Esophagus muscularis mucosa (tissue), 4 donors: ENCODE measurements around the gene GRIK3. TPM values are rescaled to one million over a fixed set of nuclear protein-coding genes. Genes with fewer than 3 reads are reported as not detected.

Experiments
- DNase-seq: peaks from one replicate; pipeline ENCODE4 v3.0.0-alpha.2; 2017; ENCODE audit errors: extremely low spot score
- H3K27ac ChIP-seq, 4 donors: fragments of 200-600 bp; sonication (generic); replicated peaks in 1 of 4; 1 replicate in 3 of 4; 2 replicates in 1 of 4; pipeline ENCODE4 v1.5.1; 2016 to 2019; ENCODE audit warnings: mild to moderate bottlenecking in 1 of 4
- H3K27me3 ChIP-seq, 4 donors: fragments of 200-600 bp; sonication (generic); one replicate each; pipeline versions ENCODE4 v1.5.1 to v1.6.0; 2016 to 2019
- H3K36me3 ChIP-seq, 4 donors: fragments of 200-600 bp; sonication (generic); one replicate each; pipeline ENCODE4 v1.5.1; 2016 to 2019
- H3K4me1 ChIP-seq, 4 donors: fragments of 200-600 bp; sonication (generic); one replicate each; pipeline ENCODE4 v1.5.1; 2016 to 2019
- H3K4me3 ChIP-seq, 4 donors: fragments of 200-600 bp; sonication (generic); 1 replicate in 2 of 4; 2 replicates in 2 of 4; pipeline ENCODE4 v1.5.1; 2016 to 2019; ENCODE audit warnings: mild to moderate bottlenecking in 4 of 4, moderate library complexity in 1 of 4
- H3K9me3 ChIP-seq, 4 donors: fragments of 200-600 bp; sonication (generic); 1 replicate in 3 of 4; 2 replicates in 1 of 4; pipeline ENCODE4 v1.5.1; 2016 to 2019
- EP300 ChIP-seq: sonication (generic); formaldehyde crosslinking; IDR thresholded peaks from one replicate; pipeline ENCODE4 v1.6.1; 2017; ENCODE audit warnings: antibody characterized with exemption
- POLR2A ChIP-seq: fragments of 450-650 bp; IDR thresholded peaks from one replicate; pipeline ENCODE4 v1.6.1; 2017; ENCODE audit warnings: antibody characterized with exemption, moderate library complexity, mild to moderate bottlenecking, low read depth
- POLR2AphosphoS5 ChIP-seq, 2 donors: sonication (generic); formaldehyde crosslinking; IDR thresholded peaks; one replicate each; pipeline ENCODE4 v1.6.1; 2017; ENCODE audit warnings: antibody characterized with exemption in 2 of 2
- WGBS: methylation state at CpG from one replicate; pipeline ENCODE4 v1.1.5; 2018; 5-methylcytosine and 5-hydroxymethylcytosine counted together
- intact Hi-C: fragments of 100-400 bp; cut with DNase I; formaldehyde crosslinking; loops from one replicate; pipeline ENCODE4 v1.15.1; 2023
- total RNA-seq, 4 donors: library from RNA; depleted of rRNA; stranded (reverse); fragments of >200 nt; gene quantifications; one replicate each; pipeline versions ENCODE4 v1.1.0 to v1.2.1, GENCODE V29; 2016
- TF ChIP-seq, protein P1 (sequence below), 3 experiments: fragments of 200-600 bp in 2 of 3; fragments of 450-650 bp in 1 of 3; sonication (generic) in 2 of 3; IDR thresholded peaks; one replicate each; pipeline ENCODE4 v1.5.1; 2017 to 2019; ENCODE audit warnings: antibody characterized with exemption in 3 of 3, mild to moderate bottlenecking in 2 of 3, moderate library complexity in 1 of 3

GRIK3 gene
- total RNA-seq, 4 donors from 2014 or later: 5.3 to 7.9 (median 6.6) TPM

DNA sequence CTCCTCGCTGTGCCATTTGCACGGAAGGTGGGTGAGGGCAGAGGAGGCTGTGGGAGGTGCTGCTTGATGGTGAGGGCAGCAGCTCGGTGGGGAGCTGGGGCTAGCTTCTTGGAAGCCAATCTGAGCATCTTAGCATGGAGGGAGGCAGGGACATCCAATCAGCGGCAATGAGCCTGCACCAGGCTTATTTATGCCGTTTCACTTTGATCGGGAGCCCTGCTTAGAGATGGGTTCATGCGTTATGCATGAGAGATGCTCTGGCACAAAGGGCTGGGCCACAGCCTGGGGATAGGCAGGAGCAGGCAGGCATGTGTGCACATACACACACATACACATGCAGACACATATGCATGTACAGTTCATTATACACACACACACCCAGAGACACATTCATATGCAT lies 220.2 kb downstream of the GRIK3 start:
- no peaks in the 10 kb centered on the region for H3K4me1 ChIP-seq
- H3K9me3 ChIP-seq: no peaks in the 10 kb centered on the region
- TF ChIP-seq EP300 (no peak), POLR2A (no peak), POLR2AphosphoS5 (IDR thresholded peaks at IDR 0.05) (no peak)
- TF ChIP-seq, protein P1, sequence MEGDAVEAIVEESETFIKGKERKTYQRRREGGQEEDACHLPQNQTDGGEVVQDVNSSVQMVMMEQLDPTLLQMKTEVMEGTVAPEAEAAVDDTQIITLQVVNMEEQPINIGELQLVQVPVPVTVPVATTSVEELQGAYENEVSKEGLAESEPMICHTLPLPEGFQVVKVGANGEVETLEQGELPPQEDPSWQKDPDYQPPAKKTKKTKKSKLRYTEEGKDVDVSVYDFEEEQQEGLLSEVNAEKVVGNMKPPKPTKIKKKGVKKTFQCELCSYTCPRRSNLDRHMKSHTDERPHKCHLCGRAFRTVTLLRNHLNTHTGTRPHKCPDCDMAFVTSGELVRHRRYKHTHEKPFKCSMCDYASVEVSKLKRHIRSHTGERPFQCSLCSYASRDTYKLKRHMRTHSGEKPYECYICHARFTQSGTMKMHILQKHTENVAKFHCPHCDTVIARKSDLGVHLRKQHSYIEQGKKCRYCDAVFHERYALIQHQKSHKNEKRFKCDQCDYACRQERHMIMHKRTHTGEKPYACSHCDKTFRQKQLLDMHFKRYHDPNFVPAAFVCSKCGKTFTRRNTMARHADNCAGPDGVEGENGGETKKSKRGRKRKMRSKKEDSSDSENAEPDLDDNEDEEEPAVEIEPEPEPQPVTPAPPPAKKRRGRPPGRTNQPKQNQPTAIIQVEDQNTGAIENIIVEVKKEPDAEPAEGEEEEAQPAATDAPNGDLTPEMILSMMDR (IDR thresholded peaks at IDR 0.05): no peak
- H3K27ac ChIP-seq: no peak overlapping the region
- WGBS: 83% methylated on average over 6 of the region's 7 CpGs
- H3K36me3 ChIP-seq: no peaks in the 10 kb centered on the region
- intact Hi-C loops: no loop called here
- H3K27me3 ChIP-seq: peaks cover 0 to 28% (median 0%) of the 10 kb centered on the region in 4 donors
- no peak for DNase-seq
- H3K4me3 ChIP-seq: no peak overlapping the region

DNA sequence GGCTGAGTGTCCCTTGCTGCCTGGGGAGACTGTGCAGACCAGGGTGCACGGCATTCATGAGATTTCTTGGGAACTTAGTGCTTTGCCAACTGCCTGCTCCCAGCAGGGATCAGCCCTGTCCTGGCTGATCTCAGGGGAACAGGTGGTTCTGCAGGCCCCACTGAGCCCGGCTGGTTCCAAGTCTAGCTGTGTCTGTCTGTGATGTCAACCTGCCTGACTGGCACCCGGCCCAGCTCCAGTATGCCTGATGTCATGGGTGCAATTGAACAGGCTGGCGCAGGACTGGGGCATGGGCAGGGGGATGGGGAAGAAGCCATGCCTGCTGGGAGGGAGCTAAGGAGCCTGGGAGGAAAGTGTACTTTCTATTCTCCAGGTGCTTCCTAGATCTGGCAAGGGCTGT lies 227.1 kb downstream of the GRIK3 start:
- Histone ChIP-seq H3K27ac (no peak overlapping the region), H3K4me1 (no peaks in the 10 kb centered on the region), H3K36me3 (no peaks in the 10 kb centered on the region), H3K27me3 (peaks cover 0 to 21% (median 0%) of the 10 kb centered on the region in 4 donors), H3K4me3 (no peak overlapping the region), H3K9me3 (no peaks in the 10 kb centered on the region)
- no peak for DNase-seq
- intact Hi-C loops: no loop called here
- TF ChIP-seq POLR2AphosphoS5 (IDR thresholded peaks at IDR 0.05) (no peak), POLR2A (no peak), EP300 (no peak)
- TF ChIP-seq, protein P1 (IDR thresholded peaks at IDR 0.05): no peak
- 29% methylated on average over 2 of the region's 4 CpGs for WGBS

DNA sequence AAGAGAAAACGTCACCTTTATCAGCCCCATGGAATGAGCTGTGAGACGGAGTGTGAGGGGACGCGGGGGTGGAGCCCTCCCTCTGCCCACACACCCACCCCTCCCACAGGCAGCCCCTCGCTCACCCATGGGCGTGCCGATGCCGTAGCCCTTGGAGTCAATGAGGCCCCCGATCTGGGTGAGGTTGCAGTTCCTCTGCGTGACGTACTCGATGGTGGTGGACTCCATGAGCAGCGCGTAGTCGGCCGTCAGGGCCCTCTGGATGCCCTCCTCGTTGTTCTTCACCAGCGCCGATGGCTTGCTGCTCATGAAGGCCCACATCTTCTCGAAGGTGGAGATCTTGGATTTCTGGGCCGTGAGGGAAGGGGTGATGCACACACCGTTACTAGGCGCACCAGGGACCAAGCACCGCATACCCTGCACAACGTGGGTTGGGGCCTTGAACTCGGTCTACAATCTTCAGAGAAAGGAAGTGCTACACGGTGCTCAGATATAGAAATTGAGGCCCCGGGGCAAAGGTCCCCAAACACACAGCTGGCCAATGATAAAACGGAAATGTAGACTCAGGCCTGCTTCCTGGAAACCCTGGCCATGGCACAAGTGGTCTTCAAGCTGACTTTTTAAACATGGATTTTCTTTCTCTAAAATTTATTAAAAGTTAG lies 228.2 kb downstream of the GRIK3 start:
- no peak overlapping the region for H3K4me3 ChIP-seq
- 82% methylated on average over 29 of the region's 29 CpGs for WGBS
- no peak overlapping the region for H3K27ac ChIP-seq
- DNase-seq: no peak
- peaks cover 0 to 24% (median 0%) of the 10 kb centered on the region in 4 donors for H3K27me3 ChIP-seq
- no peaks in the 10 kb centered on the region for H3K4me1 ChIP-seq
- no peaks in the 10 kb centered on the region for H3K36me3 ChIP-seq
- no peaks in the 10 kb centered on the region for H3K9me3 ChIP-seq
- intact Hi-C loops: no loop called here
- TF ChIP-seq, protein P1 (IDR thresholded peaks at IDR 0.05): no peak
- TF ChIP-seq EP300 (no peak), POLR2A (no peak), POLR2AphosphoS5 (IDR thresholded peaks at IDR 0.05) (no peak)

DNA sequence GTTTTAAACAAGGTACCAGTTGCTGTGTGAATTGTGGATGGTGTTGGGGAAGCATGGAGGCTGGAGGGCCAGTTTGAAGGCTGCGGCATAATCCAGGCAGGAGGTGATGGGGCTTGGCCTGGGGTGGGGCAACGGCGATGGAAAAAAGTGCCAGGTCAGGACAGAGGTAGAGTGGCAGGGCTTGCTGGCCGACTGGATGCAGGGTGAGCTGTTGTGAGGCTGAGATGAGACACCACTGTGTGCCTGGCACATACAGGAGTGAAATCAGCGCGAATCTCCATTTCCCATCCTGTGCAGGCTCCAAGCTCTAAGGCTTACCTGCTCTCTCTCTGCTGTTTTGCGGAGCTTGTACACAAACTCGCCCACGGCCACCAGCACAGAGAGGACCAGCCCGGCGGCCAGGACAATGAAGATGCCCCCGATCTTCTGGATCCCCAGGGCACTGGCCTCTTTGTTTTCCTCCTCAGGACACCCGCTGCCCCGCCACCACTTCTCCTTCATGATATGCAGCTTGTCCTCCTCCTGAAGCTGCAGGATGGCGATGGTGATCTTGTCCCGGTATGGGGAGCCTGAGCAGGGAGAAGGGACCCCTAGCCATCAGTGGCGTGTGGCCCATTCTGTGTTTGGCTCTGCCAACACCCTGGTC lies 229.5 kb downstream of the GRIK3 start:
- no peak overlapping the region for H3K27ac ChIP-seq
- WGBS: 90% methylated on average over 16 of the region's 17 CpGs
- peaks cover 0 to 24% (median 0%) of the 10 kb centered on the region in 4 donors for H3K27me3 ChIP-seq
- H3K36me3 ChIP-seq: no peaks in the 10 kb centered on the region
- no peak for TF ChIP-seq EP300
- TF ChIP-seq POLR2A: no peak
- TF ChIP-seq POLR2AphosphoS5 (IDR thresholded peaks at IDR 0.05): no peak
- TF ChIP-seq, protein P1 (IDR thresholded peaks at IDR 0.05): no peak
- no peaks in the 10 kb centered on the region for H3K9me3 ChIP-seq
- no peaks in the 10 kb centered on the region for H3K4me1 ChIP-seq
- intact Hi-C loops: no loop called here
- no peak overlapping the region for H3K4me3 ChIP-seq
- no peak for DNase-seq
